Measurements from ENCODE around the gene HSD11B2. TPM values are rescaled to one million over a fixed set of nuclear protein-coding genes. Genes with fewer than 3 reads are reported as not detected.

HSD11B2 gene
- total RNA-seq, 1 experiment from 2014 or later, result 9.7 TPM

GRCh38 chr16:67447508-67448076 lies 16.7 kb downstream of the HSD11B2 start:
- ChIA-PET CTCF (interaction anchor here (0.8 to 3.5 kb wide), 16 partner anchors 9 to 552 kb away, joined by 3 to 41 read pairs (median 4); partner anchors contain the start of genes CTCF, HSD11B2 and ZDHHC1), POLR2A (no interaction called here), RAD21 (ENCODE audit: low non-redundant PET in 1 of 2, low total read pairs in 2 of 2, uncharacterized antibody in 2 of 2, unreplicated experiment in 2 of 2) (interaction anchor here (0.7 to 2.0 kb wide), 5 partner anchors 19 to 287 kb away, joined by 3 to 7 read pairs (median 4); no protein-coding TSS in a partner anchor)
- Histone ChIP-seq H3K9me2 (ENCODE audit: insufficient read depth) (no peaks in the 10 kb centered on the region), H3K27me3 (ENCODE audit: insufficient read depth, low read length) (no peaks in the 10 kb centered on the region), H3K4me3 (replicated peaks in 1 of 2; ENCODE audit: low read depth in 1 of 2, low read length in 2 of 2) (no peak overlapping the region), H4K20me1 (ENCODE audit: insufficient read depth) (no peaks in the 10 kb centered on the region), H3K9ac (ENCODE audit: low read length) (no peak overlapping the region), H3K9me3 (ENCODE audit: control insufficient read depth in 1 of 2, insufficient read depth in 1 of 2, low read depth in 1 of 2, low read length in 2 of 2) (no peaks in the 10 kb centered on the region), H3K36me3 (ENCODE audit: control insufficient read depth in 1 of 2, insufficient read depth in 2 of 2, low read length in 2 of 2) (no peaks in the 10 kb centered on the region), H3K79me2 (ENCODE audit: insufficient read depth, low read length) (no peaks in the 10 kb centered on the region), H3K4me1 (ENCODE audit: control insufficient read depth in 1 of 2, insufficient read depth in 2 of 2, low read length in 2 of 2) (peaks cover 0 to 3% of the 10 kb centered on the region in 2 experiments; a peak in 1 of 4 replicates), H3K27ac (ENCODE audit: low read depth, low read length) (no peak overlapping the region), H3K4me2 (ENCODE audit: low read length) (no peak overlapping the region), H2AFZ (ENCODE audit: low read depth, low read length, poor library complexity, severe bottlenecking) (no peak overlapping the region)
- DNase-seq (ENCODE audit: low read depth, low spot score), result peak; percentile 54
- intact Hi-C loops (cut with micrococcal nuclease), result loop anchor here (1.0 kb wide), 3 partner anchors 19 to 187 kb away; no protein-coding TSS in a partner anchor
- BruUV-seq (replicated peaks), result no TSS peak
- peak; percentile 99 for ATAC-seq
- TF ChIP-seq JUND (IDR thresholded peaks at IDR 0.05) (no peak), EGR1 (IDR thresholded peaks at IDR 0.05; ENCODE audit: low read depth) (no peak), CTCF (IDR thresholded peaks at IDR 0.05 in 2 of 3, conservative IDR thresholded peaks at IDR 0.05 in 1 of 3; ENCODE audit: borderline replicate concordance in 1 of 3, insufficient read depth in 1 of 3, low read depth in 2 of 3, low read length in 2 of 3) (peak; percentile 85 to 93 (median 91)), RAD21 (IDR thresholded peaks at IDR 0.05; ENCODE audit: low read depth) (peak; percentile 94), POLR2A (IDR thresholded peaks at IDR 0.05; ENCODE audit: borderline replicate concordance, extremely low read depth, insufficient read depth, insufficient read length) (no peak), ZFX (IDR thresholded peaks at IDR 0.05) (no peak), EZH2 (IDR thresholded peaks at IDR 0.05) (no peak), YY1 (IDR thresholded peaks at IDR 0.05; ENCODE audit: extremely low read depth, insufficient replicate concordance, low read depth, low read length) (peak; percentile 87)

All from HCT116 (cell line).